Measurements from ENCODE around the gene CEP70. TPM values are rescaled to one million over a fixed set of nuclear protein-coding genes. Genes with fewer than 3 reads are reported as not detected.
"Not testable (repeated sequence)": the region's sequence is repeated elsewhere in the genome, so short reads cannot be mapped to it uniquely, and the experiment has no call there.

Gene CEP70
- total RNA-seq, 3 donors from 2014 or later = 29.7 to 56.9 (median 37.9) TPM

- ATAC-seq (no peak), DNase-seq (no peak)
- Histone ChIP-seq H3K4me3 (no peak overlapping the region), H3K9me3 (peaks cover 62% of the 10 kb centered on the region), H3K4me1 (ENCODE audit: low read depth) (no peaks in the 10 kb centered on the region), H3K36me3 (ENCODE audit: low read depth) (no peaks in the 10 kb centered on the region)
- TF ChIP-seq, protein P1, sequence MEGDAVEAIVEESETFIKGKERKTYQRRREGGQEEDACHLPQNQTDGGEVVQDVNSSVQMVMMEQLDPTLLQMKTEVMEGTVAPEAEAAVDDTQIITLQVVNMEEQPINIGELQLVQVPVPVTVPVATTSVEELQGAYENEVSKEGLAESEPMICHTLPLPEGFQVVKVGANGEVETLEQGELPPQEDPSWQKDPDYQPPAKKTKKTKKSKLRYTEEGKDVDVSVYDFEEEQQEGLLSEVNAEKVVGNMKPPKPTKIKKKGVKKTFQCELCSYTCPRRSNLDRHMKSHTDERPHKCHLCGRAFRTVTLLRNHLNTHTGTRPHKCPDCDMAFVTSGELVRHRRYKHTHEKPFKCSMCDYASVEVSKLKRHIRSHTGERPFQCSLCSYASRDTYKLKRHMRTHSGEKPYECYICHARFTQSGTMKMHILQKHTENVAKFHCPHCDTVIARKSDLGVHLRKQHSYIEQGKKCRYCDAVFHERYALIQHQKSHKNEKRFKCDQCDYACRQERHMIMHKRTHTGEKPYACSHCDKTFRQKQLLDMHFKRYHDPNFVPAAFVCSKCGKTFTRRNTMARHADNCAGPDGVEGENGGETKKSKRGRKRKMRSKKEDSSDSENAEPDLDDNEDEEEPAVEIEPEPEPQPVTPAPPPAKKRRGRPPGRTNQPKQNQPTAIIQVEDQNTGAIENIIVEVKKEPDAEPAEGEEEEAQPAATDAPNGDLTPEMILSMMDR (IDR thresholded peaks at IDR 0.05) = no peak
- intact Hi-C loops (cut with DNase I, micrococcal nuclease) = no loop called here
Observed at GRCh38 chr3:138544546-138544945, 49.5 kb downstream of the CEP70 start.

DNA sequence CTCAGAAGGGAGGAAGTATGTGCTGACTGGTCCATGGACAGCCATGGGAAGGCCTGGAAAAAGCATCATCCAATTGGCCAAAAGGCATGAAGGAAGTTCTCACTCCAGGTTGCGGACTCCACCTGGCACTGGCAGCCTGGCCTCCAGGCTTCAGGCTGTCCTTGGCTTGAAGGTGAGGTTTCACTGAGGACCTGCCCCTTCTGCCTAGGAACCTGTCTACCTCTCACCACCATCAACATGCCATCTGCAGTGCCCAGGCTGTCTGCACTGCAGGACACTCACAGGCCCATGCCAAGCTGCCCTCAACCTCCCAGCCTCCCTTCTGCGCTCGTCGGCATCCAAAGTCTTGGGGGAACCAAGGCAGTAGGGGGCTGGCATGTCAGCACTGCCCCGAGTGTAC is 51.1 kb downstream of the CEP70 start:
- DNase-seq = no peak
- Histone ChIP-seq H3K4me1 (ENCODE audit: low read depth) (no peaks in the 10 kb centered on the region), H3K4me3 (no peak overlapping the region), H3K9me3 (peaks cover 49% of the 10 kb centered on the region), H3K36me3 (ENCODE audit: low read depth) (no peaks in the 10 kb centered on the region)
- TF ChIP-seq, protein P1 (IDR thresholded peaks at IDR 0.05) = no peak
- no peak for ATAC-seq
- intact Hi-C loops (cut with DNase I, micrococcal nuclease) = no loop called here

- DNase-seq (no peak), ATAC-seq (no peak)
- TF ChIP-seq, protein P1 (IDR thresholded peaks at IDR 0.05) = no peak
- H3K36me3 ChIP-seq (ENCODE audit: low read depth) = no peaks in the 10 kb centered on the region
- peaks cover 25% of the 10 kb centered on the region for H3K9me3 ChIP-seq
- intact Hi-C loops (cut with DNase I, micrococcal nuclease) = no loop called here
- no peak overlapping the region for H3K4me3 ChIP-seq
- no peaks in the 10 kb centered on the region for H3K4me1 ChIP-seq (ENCODE audit: low read depth)
Observed at GRCh38 chr3:138539352-138539751, 54.7 kb downstream of the CEP70 start.

DNA sequence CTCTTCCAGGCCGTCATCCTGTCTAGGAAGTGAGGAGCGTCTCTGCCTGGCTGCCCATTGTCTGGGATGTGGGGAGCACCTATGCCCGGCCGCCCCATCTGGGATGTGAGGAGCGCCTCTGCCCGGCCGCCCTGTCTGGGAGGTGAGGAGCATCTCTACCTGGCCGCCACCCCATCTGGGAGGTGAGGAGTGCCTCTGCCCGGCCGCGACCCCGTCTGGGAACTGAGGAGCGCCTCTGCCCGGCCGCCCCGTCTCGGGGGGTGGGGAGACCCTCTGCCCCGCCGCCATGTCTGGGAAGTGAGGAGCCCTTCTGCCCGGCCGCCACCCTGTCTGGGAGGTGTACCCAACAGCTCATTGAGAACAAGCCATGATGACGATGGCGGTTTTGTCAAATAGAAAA is 72.6 kb downstream of the CEP70 start:
- H3K4me1 ChIP-seq (ENCODE audit: low read depth); H3K36me3 ChIP-seq (ENCODE audit: low read depth); intact Hi-C loops (cut with DNase I, micrococcal nuclease); DNase-seq; ATAC-seq; H3K4me3 ChIP-seq: not testable (repeated sequence)
- peaks cover 20% of the 10 kb centered on the region for H3K9me3 ChIP-seq

DNA sequence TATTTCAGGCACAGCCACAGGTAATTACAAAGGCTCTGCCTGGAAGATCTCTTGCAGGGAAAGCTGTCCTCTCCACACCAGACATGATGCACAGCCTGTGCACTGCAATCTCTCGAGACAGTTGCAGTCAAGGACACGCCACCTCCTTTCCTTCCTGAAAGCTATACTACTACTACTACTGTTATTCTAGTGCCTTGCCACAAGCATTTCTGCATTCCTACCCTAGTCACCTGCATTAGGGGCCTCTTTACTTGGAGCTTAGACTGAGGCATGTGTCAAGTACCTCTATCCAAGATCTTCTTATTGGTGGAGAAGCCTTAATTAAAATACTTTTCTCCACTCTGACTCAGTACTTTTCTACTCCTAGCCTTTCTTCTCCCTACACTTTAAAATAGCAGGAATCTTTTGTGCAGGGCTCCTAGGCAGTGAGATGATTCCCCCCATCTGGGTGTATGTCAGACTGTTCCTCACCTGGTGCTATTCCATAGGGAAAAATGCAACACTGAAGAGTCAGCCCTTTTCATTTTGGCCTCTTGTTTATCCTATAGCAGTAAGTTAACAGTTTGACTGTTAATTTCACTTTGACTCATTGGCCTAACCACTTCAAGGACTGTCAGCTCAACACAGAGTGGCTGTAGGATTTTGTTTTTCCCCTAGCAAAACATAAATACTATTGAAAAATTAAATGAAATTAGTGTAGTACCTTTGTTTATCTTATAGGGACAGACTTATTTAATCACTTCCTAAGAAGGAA is 80.8 kb downstream of the CEP70 start:
- ATAC-seq (no peak), DNase-seq (no peak)
- Histone ChIP-seq H3K9me3 (peaks cover 9% of the 10 kb centered on the region), H3K36me3 (ENCODE audit: low read depth) (no peaks in the 10 kb centered on the region), H3K4me3 (no peak overlapping the region), H3K4me1 (ENCODE audit: low read depth) (no peaks in the 10 kb centered on the region)
- intact Hi-C loops (cut with DNase I, micrococcal nuclease) = no loop called here
- TF ChIP-seq, protein P1 (IDR thresholded peaks at IDR 0.05) = no peak

DNA sequence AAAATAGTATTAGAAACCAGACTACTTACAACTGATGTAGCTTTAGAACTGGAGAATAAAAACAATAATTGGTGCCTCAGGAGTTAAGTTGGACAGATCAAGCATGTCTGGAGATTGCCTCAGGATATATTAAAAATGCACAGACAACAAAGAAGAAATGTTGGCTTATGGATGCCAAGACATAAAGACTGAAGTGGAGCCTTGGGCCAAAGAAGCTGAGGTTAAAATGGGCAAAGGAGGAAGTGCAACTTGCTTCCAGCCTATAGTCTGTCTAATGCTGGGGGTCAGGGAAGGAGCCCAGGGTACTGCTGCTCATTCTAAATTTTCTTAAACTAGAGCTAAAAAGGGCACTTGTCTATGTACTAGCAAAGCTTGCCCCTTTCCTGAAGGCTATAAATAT is 82.1 kb downstream of the CEP70 start:
- H3K4me3 ChIP-seq = no peak overlapping the region
- TF ChIP-seq, protein P1 (IDR thresholded peaks at IDR 0.05) = no peak
- no peak for DNase-seq
- no peaks in the 10 kb centered on the region for H3K9me3 ChIP-seq
- intact Hi-C loops (cut with DNase I, micrococcal nuclease) = no loop called here
- H3K4me1 ChIP-seq (ENCODE audit: low read depth) = no peaks in the 10 kb centered on the region
- ATAC-seq = no peak
- no peaks in the 10 kb centered on the region for H3K36me3 ChIP-seq (ENCODE audit: low read depth)
